Measurements from ENCODE around the gene PCP2.

The PCP2 gene

DNA sequence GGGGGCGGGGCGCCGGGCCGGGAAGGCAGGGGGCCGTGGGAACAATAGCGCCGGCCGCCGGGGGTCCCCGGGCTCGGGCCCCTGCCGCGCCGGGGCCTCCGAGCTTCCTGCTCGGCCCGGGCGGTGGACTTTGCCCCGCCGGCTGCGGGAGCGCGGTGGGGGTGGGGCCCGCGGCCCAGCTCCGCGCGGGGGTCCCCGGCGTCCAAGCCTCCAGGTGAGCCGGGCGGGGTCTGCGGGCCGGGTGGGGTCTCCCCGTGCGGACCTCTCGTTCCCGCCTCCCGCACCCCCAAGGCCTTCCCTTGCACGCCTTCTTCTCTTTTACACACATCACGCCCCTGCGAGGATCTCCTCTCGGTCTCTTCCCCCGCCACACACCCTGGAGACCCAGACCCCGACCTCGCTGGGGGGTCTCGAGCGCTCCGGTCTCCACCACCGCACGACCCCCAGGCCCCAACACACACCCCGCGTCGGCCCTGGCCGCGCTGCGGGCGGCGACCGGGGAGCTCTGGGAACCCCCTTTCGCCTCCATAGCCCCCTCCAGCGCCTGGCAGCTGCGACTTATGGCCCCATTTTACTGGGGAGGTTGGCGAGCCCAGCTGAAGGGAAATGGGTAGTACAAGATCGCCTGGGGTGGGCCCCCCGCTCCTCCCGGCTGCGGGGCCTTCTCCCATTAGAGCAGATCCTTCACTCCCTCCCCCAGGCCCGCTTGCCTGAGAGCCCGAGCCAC lies 37.1 kb downstream of the PCP2 start:
- no peak for DNase-seq

- no peak for DNase-seq
Measured at GRCh38 chr19:7595466-7596133, 37.9 kb downstream of the PCP2 start, which contains the start of gene CAMSAP3. TSS of gene CAMSAP3 (plus strand) at chr19:7595863. CDS start at chr19:7596003, 140 bp downstream.

- DNase-seq, result no peak
Measured at GRCh38 chr19:7590256-7590655, 43.3 kb downstream of the PCP2 start.

DNA sequence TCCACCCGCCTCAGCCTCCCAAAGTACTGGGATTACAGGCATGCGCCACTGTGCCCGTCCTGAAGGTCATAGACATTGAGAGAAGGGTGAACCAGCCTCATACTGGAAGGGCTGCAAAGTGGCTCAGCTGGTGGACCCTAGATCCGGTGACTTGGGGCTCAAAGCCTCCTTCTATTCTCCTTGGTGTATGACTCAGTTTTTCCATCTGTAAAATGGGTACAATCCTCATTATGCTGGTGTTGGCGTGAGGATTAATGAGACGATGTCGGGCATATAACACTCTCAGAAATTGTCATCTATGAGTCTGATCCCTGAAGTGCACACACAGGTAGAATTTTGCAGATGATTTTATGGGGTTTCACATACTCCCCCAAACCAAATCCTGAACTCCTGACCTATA lies 43.7 kb downstream of the PCP2 start:
- no peak for DNase-seq

DNA sequence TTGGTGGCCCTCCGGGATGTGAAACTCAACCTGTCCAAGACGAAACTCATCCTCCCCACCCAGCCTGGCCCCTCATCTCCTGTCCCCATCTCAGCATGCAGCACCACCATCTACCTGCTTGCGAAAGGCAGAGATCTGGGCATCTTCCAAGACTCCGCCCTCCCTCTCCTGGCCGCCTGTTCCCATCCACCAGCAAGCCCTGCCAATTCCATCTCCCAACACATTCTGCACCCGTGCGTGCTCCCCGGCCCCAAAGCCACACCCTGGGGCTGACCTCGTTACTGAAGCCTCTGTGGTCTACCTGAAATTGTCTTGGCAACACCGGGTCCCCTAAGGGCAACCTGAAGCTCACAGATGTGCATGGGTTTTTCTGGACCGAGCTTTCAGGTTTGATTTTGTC lies 51.1 kb downstream of the PCP2 start:
- no peak for DNase-seq
